DND-41 (cell line): ENCODE measurements around the gene ADCK2.
"Not testable (repeated sequence)": the region's sequence is repeated elsewhere in the genome, so short reads cannot be mapped to it uniquely, and the experiment has no call there.

Source experiments
- ATAC-seq: fragments of 200-7000 bp; cut with Tn5 transposase; 3 replicates; pipeline ENCODE4 v1.9.1; 2021; ENCODE audit warnings: low read depth; ENCODE audit not compliant: insufficient read depth
- DNase-seq: peaks from one replicate; pipeline ENCODE4 v3.0.0-alpha.2; 2020
- H2AFZ ChIP-seq: 2 replicates; pipeline ENCODE4 v1.6.0; 2012; ENCODE audit warnings: low read depth, low read length
- H3K27ac ChIP-seq: 2 replicates; pipeline ENCODE4 v1.5.1; 2012; ENCODE audit warnings: low read length, inconsistent platforms
- H3K27me3 ChIP-seq: fragments of 200-600 bp; sonication (generic); 2 replicates; pipeline ENCODE4 v1.6.0; 2012; ENCODE audit warnings: low read length, mild to moderate bottlenecking, inconsistent platforms; ENCODE audit not compliant: insufficient read depth, poor library complexity
- H3K36me3 ChIP-seq: 2 replicates; pipeline ENCODE4 v1.5.1; 2012; ENCODE audit warnings: low read length, inconsistent platforms; ENCODE audit not compliant: insufficient read depth
- H3K4me1 ChIP-seq: 2 replicates; pipeline ENCODE4 v1.5.1; 2012; ENCODE audit warnings: mild to moderate bottlenecking, low read length; ENCODE audit not compliant: insufficient read depth
- H3K4me2 ChIP-seq: 2 replicates; pipeline ENCODE4 v1.6.0; 2012; ENCODE audit warnings: mild to moderate bottlenecking, moderate library complexity, low read length, inconsistent platforms; ENCODE audit not compliant: insufficient read depth
- H3K4me3 ChIP-seq, 2 experiments: fragments of 200-600 bp in 1 of 2; shearing (Covaris generic) in 1 of 2; 2 replicates each; pipeline ENCODE4 v1.5.1; 2012 to 2016; ENCODE audit warnings: inconsistent platforms in 2 of 2, low read length in 2 of 2, mild to moderate bottlenecking in 2 of 2, low read depth in 1 of 2, moderate library complexity in 1 of 2
- H3K79me2 ChIP-seq: 2 replicates; pipeline ENCODE4 v1.6.0; 2012; ENCODE audit warnings: low read length, inconsistent platforms; ENCODE audit not compliant: insufficient read depth
- H3K9ac ChIP-seq: 2 replicates; pipeline ENCODE4 v1.6.0; 2012; ENCODE audit warnings: low read depth, mild to moderate bottlenecking, inconsistent platforms, low read length, moderate library complexity
- H3K9me3 ChIP-seq: 2 replicates; pipeline ENCODE4 v1.5.1; 2012; ENCODE audit warnings: low read length, moderate library complexity, mild to moderate bottlenecking, inconsistent platforms; ENCODE audit not compliant: insufficient read depth, severe bottlenecking
- H4K20me1 ChIP-seq: 2 replicates; pipeline ENCODE4 v1.6.0; 2012; ENCODE audit warnings: low read length; ENCODE audit not compliant: insufficient read depth
- CTCF ChIP-seq: IDR thresholded peaks from 2 replicates; pipeline ENCODE4 v1.5.1; 2012; ENCODE audit warnings: borderline replicate concordance, low read length, moderate library complexity, mild to moderate bottlenecking; ENCODE audit not compliant: poor library complexity, severe bottlenecking; ENCODE audit errors: extremely low read depth
- EZH2 ChIP-seq: IDR thresholded peaks from 3 replicates; pipeline ENCODE4 v1.6.1; 2012; ENCODE audit warnings: borderline replicate concordance, low read depth, mild to moderate bottlenecking, moderate library complexity, low read length, inconsistent platforms; ENCODE audit not compliant: severe bottlenecking

The ADCK2 gene

GRCh38 chr7:140676306-140676705 lies 3.6 kb downstream of the ADCK2 start:
- Histone ChIP-seq H3K79me2 (peaks cover 17% of the 10 kb centered on the region), H3K36me3 (peaks cover 49% of the 10 kb centered on the region), H3K9ac (peak overlapping the region; percentile 7; the same call in 1 of the 2 replicates), H3K27ac (no peak overlapping the region), H2AFZ (no peak overlapping the region), H3K4me3 (no peak overlapping the region), H3K27me3 (no peaks in the 10 kb centered on the region), H3K4me1 (peaks cover 46% of the 10 kb centered on the region), H3K9me3 (no peaks in the 10 kb centered on the region), H4K20me1 (peaks cover 8% of the 10 kb centered on the region; the same call in 1 of the 2 replicates), H3K4me2 (no peak overlapping the region)
- DNase-seq (no peak), ATAC-seq (no peak)
- TF ChIP-seq CTCF (no peak), EZH2 (no peak)

GRCh38 chr7:140676956-140677355 lies 4.2 kb downstream of the ADCK2 start:
- not testable (repeated sequence) for H3K4me2 ChIP-seq, H3K4me3 ChIP-seq, H4K20me1 ChIP-seq, DNase-seq, ATAC-seq, H3K9ac ChIP-seq, H2AFZ ChIP-seq, H3K27ac ChIP-seq, H3K27me3 ChIP-seq, H3K9me3 ChIP-seq
- Histone ChIP-seq H3K79me2 (peaks cover 17% of the 10 kb centered on the region), H3K36me3 (peaks cover 54% of the 10 kb centered on the region), H3K4me1 (peaks cover 44% of the 10 kb centered on the region)

GRCh38 chr7:140677496-140677895 lies 4.8 kb downstream of the ADCK2 start:
- TF ChIP-seq CTCF = no peak
- TF ChIP-seq EZH2 = no peak
- Histone ChIP-seq H3K9me3 (no peaks in the 10 kb centered on the region), H3K4me3 (no peak overlapping the region), H4K20me1 (peaks cover 8% of the 10 kb centered on the region; the same call in 1 of the 2 replicates), H3K36me3 (peaks cover 58% of the 10 kb centered on the region), H3K4me1 (peaks cover 39% of the 10 kb centered on the region), H2AFZ (no peak overlapping the region), H3K4me2 (no peak overlapping the region), H3K27me3 (no peaks in the 10 kb centered on the region), H3K27ac (no peak overlapping the region), H3K79me2 (peaks cover 17% of the 10 kb centered on the region), H3K9ac (no peak overlapping the region)
- no peak for DNase-seq
- ATAC-seq = no peak

- Histone ChIP-seq H3K36me3 (peaks cover 60% of the 10 kb centered on the region), H3K4me1 (peaks cover 36% of the 10 kb centered on the region), H3K9ac (no peak overlapping the region), H3K27me3 (no peaks in the 10 kb centered on the region), H3K79me2 (peaks cover 16% of the 10 kb centered on the region), H3K9me3 (no peaks in the 10 kb centered on the region), H3K27ac (no peak overlapping the region), H2AFZ (no peak overlapping the region), H3K4me3 (no peak overlapping the region), H4K20me1 (peaks cover 8% of the 10 kb centered on the region; the same call in 1 of the 2 replicates), H3K4me2 (no peak overlapping the region)
- no peak for DNase-seq
- no peak for ATAC-seq
- TF ChIP-seq EZH2 = no peak
- TF ChIP-seq CTCF = no peak
These were observed 5.5 kb downstream of the ADCK2 start for GRCh38 chr7:140678081-140678815.
